GM12892 (cell line): ENCODE measurements around the gene ZNF282.
A peak's percentile ranks its signal among the peaks of the same experiment; 100 is the strongest.

ENCODE experiments used
- DNase-seq: peaks from one replicate; pipeline ENCODE4 v3.0.0; 2011; ENCODE audit not compliant: insufficient read length
- FAIRE-seq: peaks from 2 replicates; lab custom pipeline; 2011; peaks lifted over from hg19 to GRCh38; lab: Jason Lieb, UNC
- POLR2A ChIP-seq: IDR thresholded peaks from 2 replicates; pipeline ENCODE4 v1.6.1; 2011; ENCODE audit warnings: low read depth, low read length, control low read depth
- POLR2AphosphoS5 ChIP-seq: IDR thresholded peaks from 2 replicates; pipeline ENCODE4 v1.6.1; 2011; ENCODE audit warnings: low read depth, low read length, control low read depth
- TAF1 ChIP-seq: IDR thresholded peaks from 2 replicates; pipeline ENCODE4 v1.6.1; 2011; ENCODE audit warnings: low read depth, mild to moderate bottlenecking, control low read depth, low read length, borderline replicate concordance

ZNF282 gene

GRCh38 chr7:149196151-149196704 lies 882 bp downstream of the ZNF282 start:
- no peak for DNase-seq
- FAIRE-seq = no peak
- TF ChIP-seq POLR2AphosphoS5 = no peak
- no peak for TF ChIP-seq TAF1
- TF ChIP-seq POLR2A = no peak

GRCh38 chr7:149196705-149197171 lies 1.4 kb downstream of the ZNF282 start:
- TF ChIP-seq POLR2AphosphoS5 (no peak), TAF1 (no peak), POLR2A (no peak)
- FAIRE-seq (no peak), DNase-seq (no peak)

GRCh38 chr7:149197675-149198074 lies 2.3 kb downstream of the ZNF282 start:
- no peak for DNase-seq
- TF ChIP-seq POLR2A (no peak), TAF1 (no peak), POLR2AphosphoS5 (no peak)
- FAIRE-seq = no peak

- FAIRE-seq = no peak
- no peak for DNase-seq
- no peak for TF ChIP-seq POLR2AphosphoS5
- TF ChIP-seq TAF1 = no peak
- TF ChIP-seq POLR2A = no peak
Observed at GRCh38 chr7:149198161-149198816, 2.9 kb downstream of the ZNF282 start.

- DNase-seq = no peak
- TF ChIP-seq TAF1 (no peak), POLR2A (no peak), POLR2AphosphoS5 (no peak)
- no peak for FAIRE-seq
Observed at GRCh38 chr7:149199234-149199995, 4.1 kb downstream of the ZNF282 start.

- no peak for FAIRE-seq
- no peak for TF ChIP-seq POLR2A
- TF ChIP-seq TAF1 = no peak
- no peak for DNase-seq
Observed at GRCh38 chr7:149202831-149203231, 7.5 kb downstream of the ZNF282 start.

- no peak for FAIRE-seq
- DNase-seq = no peak
- TF ChIP-seq TAF1 = no peak
- no peak for TF ChIP-seq POLR2A
- TF ChIP-seq POLR2AphosphoS5 = no peak
Observed at GRCh38 chr7:149205690-149206381, 10.5 kb downstream of the ZNF282 start.

- DNase-seq (no peak), FAIRE-seq (no peak)
- TF ChIP-seq POLR2A (no peak), TAF1 (no peak), POLR2AphosphoS5 (no peak)
Observed at GRCh38 chr7:149207324-149208035, 12.1 kb downstream of the ZNF282 start.

GRCh38 chr7:149209518-149210269 lies 14.3 kb downstream of the ZNF282 start:
- DNase-seq = peak; percentile 63
- TF ChIP-seq POLR2AphosphoS5 (no peak), TAF1 (no peak), POLR2A (no peak)
- peak; percentile 33 for FAIRE-seq

- no peak for DNase-seq
- no peak for FAIRE-seq
- TF ChIP-seq POLR2AphosphoS5 (no peak), TAF1 (no peak), POLR2A (no peak)
Observed at GRCh38 chr7:149210551-149210950, 15.2 kb downstream of the ZNF282 start.

GRCh38 chr7:149214020-149214720 lies 18.8 kb downstream of the ZNF282 start:
- TF ChIP-seq TAF1 (no peak), POLR2AphosphoS5 (no peak), POLR2A (no peak)
- FAIRE-seq = no peak

More at GRCh38 chr7:149214020-149214720, 18.8 kb downstream of the ZNF282 start:
- no peak for DNase-seq
